Testis (tissue), 3 donors: ENCODE results near the gene SLC16A10. TPM values are rescaled to one million over a fixed set of nuclear protein-coding genes. Genes with fewer than 3 reads are reported as not detected.
"Not testable (repeated sequence)": the region's sequence is repeated elsewhere in the genome, so short reads cannot be mapped to it uniquely, and the experiment has no call there.

Experiments used
- DNase-seq: peaks from one replicate; pipeline ENCODE4 v3.0.0-alpha.2; 2019
- H3K27ac ChIP-seq, 2 donors: fragments of 200-600 bp; sonication (generic); one replicate each; pipeline ENCODE4 v1.5.1; 2019
- H3K27me3 ChIP-seq: fragments of 200-600 bp; sonication (generic); one replicate; pipeline ENCODE4 v1.5.1; 2019
- H3K36me3 ChIP-seq: fragments of 200-600 bp; sonication (generic); one replicate; pipeline ENCODE4 v1.5.1; 2017; ENCODE audit warnings: low read depth; ENCODE audit errors: missing control alignments
- H3K4me1 ChIP-seq: fragments of 200-600 bp; sonication (generic); one replicate; pipeline ENCODE4 v1.5.1; 2019
- H3K4me3 ChIP-seq, 2 donors: fragments of 200-600 bp; sonication (generic); one replicate each; pipeline ENCODE4 v1.5.1; 2017 to 2019
- H3K9me3 ChIP-seq: fragments of 200-600 bp; sonication (generic); one replicate; pipeline ENCODE4 v1.5.1; 2017
- CTCF ChIP-seq, 3 experiments: fragments of 450-650 bp in 2 of 3; fragments of 200-600 bp in 1 of 3; sonication (generic) in 1 of 3; IDR thresholded peaks; one replicate each; pipeline ENCODE4 v1.5.1; 2016 to 2019; ENCODE audit warnings: antibody characterized with exemption in 3 of 3, mild to moderate bottlenecking in 2 of 3, moderate library complexity in 1 of 3
- POLR2A ChIP-seq: fragments of 450-650 bp; IDR thresholded peaks from one replicate; pipeline ENCODE4 v1.6.1; 2017; ENCODE audit warnings: antibody characterized with exemption, mild to moderate bottlenecking, moderate library complexity
- WGBS, 2 donors: methylation state at CpG; one replicate each; pipeline ENCODE4 v1.1.5; 2018; 5-methylcytosine and 5-hydroxymethylcytosine counted together
- intact Hi-C: fragments of 100-400 bp; cut with DNase I; formaldehyde crosslinking; loops from one replicate; pipeline ENCODE4 v1.15.1; 2023; ENCODE audit warnings: low total_unique reads
- polyA plus RNA-seq: library from polyadenylated mRNA; stranded (reverse); fragments of 350-450 nt; fragmentation: Illumina TruSeq; extraction: RNeasy Lipid Tissue Mini Kit (QIAGEN cat#74804); gene quantifications from one replicate; pipeline ENCODE4 v1.2.3, GENCODE V29; 2014; ENCODE audit warnings: low read depth, low replicate concordance; ENCODE audit not compliant: insufficient read depth
- total RNA-seq, 2 donors: library from RNA; depleted of rRNA; stranded (reverse); fragments of >200 nt; gene quantifications; one replicate each; pipeline ENCODE4 v1.2.3, GENCODE V29; 2016

SLC16A10 gene
- total and polyA plus RNA-seq, 3 donors from 2014 or later, result 9.0 to 16.9 (median 12.0) TPM

- peak; percentile 17 for DNase-seq
- Histone ChIP-seq H3K27me3 (no peaks in the 10 kb centered on the region), H3K9me3 (no peaks in the 10 kb centered on the region), H3K4me3 (no peak overlapping the region), H3K27ac (no peak overlapping the region), H3K4me1 (no peaks in the 10 kb centered on the region), H3K36me3 (no peaks in the 10 kb centered on the region)
- WGBS, 2 donors, result 28 to 48% methylated on average over 1 of the region's 1 CpG
- intact Hi-C loops, result no loop called here
- TF ChIP-seq POLR2A (no peak), CTCF (IDR thresholded peaks at IDR 0.05) (no peak)
Observed at GRCh38 chr6:111129013-111129412, 41.7 kb downstream of the SLC16A10 start.

GRCh38 chr6:111131018-111131417 is 43.7 kb downstream of the SLC16A10 start:
- H3K4me3 ChIP-seq, H3K27ac ChIP-seq, H3K27me3 ChIP-seq, H3K4me1 ChIP-seq, H3K36me3 ChIP-seq, DNase-seq, intact Hi-C loops, H3K9me3 ChIP-seq: not testable (repeated sequence)
- whole genome bisulfite sequencing, 2 donors, result 99% methylated on average over 9 to 11 of the region's 11 CpGs

GRCh38 chr6:111132669-111133068 is 45.4 kb downstream of the SLC16A10 start:
- intact Hi-C loops, H3K36me3 ChIP-seq, H3K4me3 ChIP-seq, H3K27ac ChIP-seq, H3K27me3 ChIP-seq, H3K9me3 ChIP-seq, DNase-seq, H3K4me1 ChIP-seq: not testable (repeated sequence)
- WGBS, 2 donors, result 80 to 85% methylated on average over 2 of the region's 2 CpGs

GRCh38 chr6:111134236-111134869 is 47.0 kb downstream of the SLC16A10 start:
- H3K4me3 ChIP-seq, H3K27ac ChIP-seq, H3K4me1 ChIP-seq, intact Hi-C loops, H3K9me3 ChIP-seq, DNase-seq, H3K36me3 ChIP-seq, H3K27me3 ChIP-seq: not testable (repeated sequence)
- WGBS, 2 donors, result 66 to 80% methylated on average over 6 of the region's 6 CpGs

- H3K4me3 ChIP-seq, H3K27me3 ChIP-seq, DNase-seq, H3K27ac ChIP-seq, H3K4me1 ChIP-seq, intact Hi-C loops, H3K36me3 ChIP-seq, H3K9me3 ChIP-seq: not testable (repeated sequence)
- WGBS, 2 donors, result 84% methylated on average over 14 of the region's 14 CpGs
Observed at GRCh38 chr6:111137489-111138093, 50.3 kb downstream of the SLC16A10 start.

GRCh38 chr6:111147440-111147839 is 60.1 kb downstream of the SLC16A10 start:
- intact Hi-C loops, result no loop called here
- DNase-seq, result no peak
- Histone ChIP-seq H3K9me3 (no peaks in the 10 kb centered on the region), H3K27me3 (no peaks in the 10 kb centered on the region), H3K4me3 (no peak overlapping the region), H3K27ac (no peak overlapping the region), H3K4me1 (no peaks in the 10 kb centered on the region), H3K36me3 (no peaks in the 10 kb centered on the region)
- whole genome bisulfite sequencing, 2 donors, result 58 to 74% methylated on average over 3 of the region's 3 CpGs
- TF ChIP-seq CTCF (IDR thresholded peaks at IDR 0.05), result no peak
- no peak for TF ChIP-seq POLR2A

GRCh38 chr6:111148110-111148509 is 60.8 kb downstream of the SLC16A10 start:
- Histone ChIP-seq H3K27ac (no peak overlapping the region), H3K36me3 (no peaks in the 10 kb centered on the region), H3K4me3 (no peak overlapping the region), H3K9me3 (no peaks in the 10 kb centered on the region), H3K27me3 (no peaks in the 10 kb centered on the region), H3K4me1 (no peaks in the 10 kb centered on the region)
- no peak for DNase-seq
- intact Hi-C loops, result no loop called here
- WGBS, 2 donors, result 68 to 73% methylated on average over 1 of the region's 1 CpG
- no peak for TF ChIP-seq POLR2A
- no peak for TF ChIP-seq CTCF (IDR thresholded peaks at IDR 0.05)
